A673 (cell line): ENCODE data around the gene CALML4. TPM values are rescaled to one million over a fixed set of nuclear protein-coding genes. Genes with fewer than 3 reads are reported as not detected.
A peak's percentile ranks its signal among the peaks of the same experiment; 100 is the strongest.

ENCODE experiments used
- BruUV-seq: library from RNA; stranded (reverse); fragments of 400-500 nt; replicated peaks from 2 replicates; lab custom pipeline; 2021; lab: Mats Ljungman, UMichigan
- CTCF ChIA-PET: fragments of 300-600 bp; sonication (Branson Sonifier 250); formaldehyde crosslinking; loops from one replicate; lab custom pipeline; 2022; ENCODE audit warnings: antibody characterized with exemption; lab: Charles Lee
- POLR2A ChIA-PET: fragments of 300-600 bp; sonication (Branson Sonifier 250); formaldehyde crosslinking; loops from one replicate; lab custom pipeline; 2022; ENCODE audit warnings: antibody characterized with exemption; ENCODE audit not compliant: low non-redundant PET; lab: Charles Lee
- DNase-seq: peaks from one replicate; pipeline ENCODE4 v3.0.0-alpha.2; 2015; ENCODE audit warnings: low spot score
- H3K27ac ChIP-seq: fragments of 200-600 bp; sonication (generic); 2 replicates; pipeline ENCODE4 v1.5.1; 2016; ENCODE audit warnings: mixed run types, low read depth, mild to moderate bottlenecking, mixed read lengths, antibody characterized with exemption, low read length; ENCODE audit not compliant: poor library complexity, severe bottlenecking
- H3K27me3 ChIP-seq: fragments of 200-600 bp; sonication (generic); replicated peaks from 2 replicates; pipeline ENCODE4 v1.6.1; 2017; ENCODE audit warnings: mixed run types, low read depth, mild to moderate bottlenecking, mixed read lengths, antibody characterized with exemption, low read length; ENCODE audit not compliant: insufficient read depth, poor library complexity
- H3K36me3 ChIP-seq: fragments of 200-600 bp; sonication (generic); 2 replicates; pipeline ENCODE4 v1.6.1; 2016; ENCODE audit warnings: mixed run types, mild to moderate bottlenecking, mixed read lengths, antibody characterized with exemption, low read length; ENCODE audit not compliant: insufficient read depth, poor library complexity, severe bottlenecking
- H3K4me1 ChIP-seq: fragments of 200-600 bp; sonication (generic); 2 replicates; pipeline ENCODE4 v1.6.1; 2017; ENCODE audit warnings: mixed run types, mild to moderate bottlenecking, mixed read lengths, antibody characterized with exemption, low read length; ENCODE audit not compliant: insufficient read depth, poor library complexity, severe bottlenecking
- H3K4me3 ChIP-seq: fragments of 200-600 bp; sonication (generic); 2 replicates; pipeline ENCODE4 v1.5.1; 2016; ENCODE audit warnings: low read depth, mixed run types, mild to moderate bottlenecking, mixed read lengths, low read length; ENCODE audit not compliant: poor library complexity, severe bottlenecking
- H3K9me3 ChIP-seq: fragments of 200-600 bp; sonication (generic); 2 replicates; pipeline ENCODE4 v1.6.1; 2016; ENCODE audit warnings: mixed run types, low read depth, mild to moderate bottlenecking, mixed read lengths, antibody characterized with exemption, low read length; ENCODE audit not compliant: poor library complexity, severe bottlenecking
- EZH2 ChIP-seq: fragments of 200-600 bp; sonication (generic); IDR thresholded peaks from 2 replicates; pipeline ENCODE4 v1.6.1; 2017; ENCODE audit warnings: borderline replicate concordance, low read depth, mild to moderate bottlenecking, mixed read lengths, antibody characterized with exemption, low read length; ENCODE audit not compliant: poor library complexity, severe bottlenecking
- intact Hi-C: fragments of 100-400 bp; cut with micrococcal nuclease; formaldehyde crosslinking; loops from one replicate; pipeline ENCODE4 v1.10.0; 2022; ENCODE audit not compliant: unreplicated experiment
- total RNA-seq: library from RNA; stranded (reverse); gene quantifications from 2 replicates; pipeline ENCODE4 v1.2.3, GENCODE V29; 2021
- TF ChIP-seq, protein P1 (sequence below): fragments of 300-800, 200-600 bp; sonication (generic); conservative IDR thresholded peaks from 2 replicates; pipeline ENCODE4 v1.5.1; 2017; ENCODE audit warnings: low read depth, mild to moderate bottlenecking, antibody characterized with exemption, low read length, moderate library complexity, mixed read lengths

The CALML4 gene
- total RNA-seq, 1 experiment from 2014 or later = 9.1 TPM

DNA sequence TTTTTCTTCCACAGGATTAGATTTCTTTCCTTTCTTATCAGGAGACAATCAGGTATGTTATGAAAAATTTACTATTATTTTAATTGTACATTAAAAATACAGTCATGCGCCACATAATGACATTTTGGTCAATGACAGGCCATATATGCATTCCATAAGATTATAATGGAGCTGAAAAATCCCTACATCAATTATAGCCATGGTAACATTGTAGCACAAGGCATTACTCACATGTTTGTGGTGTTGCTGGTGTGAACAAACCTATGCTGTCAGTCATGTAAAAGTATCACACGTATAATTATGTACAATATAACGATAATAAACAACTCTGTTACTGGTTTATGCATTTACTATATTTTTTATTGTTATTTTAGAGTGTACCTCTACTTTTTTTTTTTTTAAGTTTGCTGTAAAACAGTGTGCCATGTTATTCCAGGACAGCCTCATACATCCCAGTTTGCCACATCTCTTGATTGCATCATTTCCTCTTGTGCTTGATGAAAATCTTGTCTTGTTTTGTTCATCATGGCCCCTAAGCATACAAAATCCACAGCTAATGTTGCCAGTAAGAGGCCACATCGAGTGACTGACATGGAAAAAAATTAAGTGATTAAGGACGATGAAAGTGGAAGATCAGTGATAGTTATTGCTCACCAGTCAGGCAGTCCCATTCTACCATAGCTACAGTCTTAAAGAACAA is 21.4 kb downstream of the CALML4 start:
- POLR2A ChIA-PET = no interaction called here

DNA sequence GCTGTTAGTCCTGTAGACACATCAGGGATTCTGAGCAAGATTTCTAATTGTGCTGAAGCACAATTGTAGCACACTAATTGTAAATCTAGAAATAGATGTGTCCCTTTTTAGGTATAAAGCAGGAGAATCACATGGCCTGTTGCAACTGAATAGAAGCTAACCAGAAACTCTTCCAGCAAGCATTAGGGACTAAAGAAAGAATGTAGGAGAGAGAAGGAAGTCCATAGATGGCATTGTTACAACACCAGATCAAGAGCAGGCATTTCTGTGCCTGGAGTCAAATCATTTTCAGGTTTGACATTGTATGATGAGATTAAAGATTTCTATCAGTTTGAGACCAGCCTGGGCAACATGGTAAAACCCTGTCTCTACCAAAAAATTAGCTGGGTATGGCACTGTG is 27.4 kb downstream of the CALML4 start:
- Histone ChIP-seq H3K9me3 (no peaks in the 10 kb centered on the region), H3K36me3 (peaks cover 18% of the 10 kb centered on the region), H3K4me3 (no peak overlapping the region), H3K27ac (no peak overlapping the region), H3K4me1 (no peaks in the 10 kb centered on the region), H3K27me3 (no peaks in the 10 kb centered on the region)
- no peak for TF ChIP-seq EZH2
- TF ChIP-seq, protein P1, sequence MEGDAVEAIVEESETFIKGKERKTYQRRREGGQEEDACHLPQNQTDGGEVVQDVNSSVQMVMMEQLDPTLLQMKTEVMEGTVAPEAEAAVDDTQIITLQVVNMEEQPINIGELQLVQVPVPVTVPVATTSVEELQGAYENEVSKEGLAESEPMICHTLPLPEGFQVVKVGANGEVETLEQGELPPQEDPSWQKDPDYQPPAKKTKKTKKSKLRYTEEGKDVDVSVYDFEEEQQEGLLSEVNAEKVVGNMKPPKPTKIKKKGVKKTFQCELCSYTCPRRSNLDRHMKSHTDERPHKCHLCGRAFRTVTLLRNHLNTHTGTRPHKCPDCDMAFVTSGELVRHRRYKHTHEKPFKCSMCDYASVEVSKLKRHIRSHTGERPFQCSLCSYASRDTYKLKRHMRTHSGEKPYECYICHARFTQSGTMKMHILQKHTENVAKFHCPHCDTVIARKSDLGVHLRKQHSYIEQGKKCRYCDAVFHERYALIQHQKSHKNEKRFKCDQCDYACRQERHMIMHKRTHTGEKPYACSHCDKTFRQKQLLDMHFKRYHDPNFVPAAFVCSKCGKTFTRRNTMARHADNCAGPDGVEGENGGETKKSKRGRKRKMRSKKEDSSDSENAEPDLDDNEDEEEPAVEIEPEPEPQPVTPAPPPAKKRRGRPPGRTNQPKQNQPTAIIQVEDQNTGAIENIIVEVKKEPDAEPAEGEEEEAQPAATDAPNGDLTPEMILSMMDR = no peak
- DNase-seq = no peak
- no TSS peak for BruUV-seq
- intact Hi-C loops = no loop called here
- ChIA-PET CTCF (no interaction called here), POLR2A (no interaction called here)

More for the DNA sequence above, 21.4 kb downstream of the CALML4 start:
- CTCF ChIA-PET = no interaction called here
- H3K36me3 ChIP-seq = peaks cover 23% of the 10 kb centered on the region
- peak overlapping the region; percentile 42 for H3K27ac ChIP-seq
- no peak overlapping the region for H3K4me3 ChIP-seq
- no peaks in the 10 kb centered on the region for H3K27me3 ChIP-seq
- TF ChIP-seq, protein P1 = no peak
- TF ChIP-seq EZH2 = no peak
- H3K9me3 ChIP-seq = no peaks in the 10 kb centered on the region
- peak; percentile 25 for DNase-seq
- H3K4me1 ChIP-seq = peaks cover 19% of the 10 kb centered on the region
- intact Hi-C loops = no loop called here
- BruUV-seq = no TSS peak

DNA sequence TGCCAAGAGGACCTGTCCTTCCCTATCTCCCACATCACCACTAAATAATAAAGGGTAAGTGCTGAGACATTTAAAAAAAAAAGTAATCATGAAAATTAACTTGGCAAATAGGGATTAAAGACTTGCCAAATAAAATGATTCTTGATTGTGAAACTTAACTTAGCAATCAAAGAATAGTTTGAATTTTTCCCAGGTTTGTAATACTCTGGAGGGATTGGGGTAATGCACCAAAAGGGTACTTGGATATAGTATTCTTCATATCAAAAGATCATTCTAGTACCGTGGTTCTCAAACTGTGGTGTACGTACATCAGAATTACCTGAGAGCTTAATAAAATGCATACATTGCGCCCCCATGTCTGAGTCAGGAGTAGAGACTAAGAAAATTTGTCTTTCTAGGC is 28.5 kb downstream of the CALML4 start:
- no peaks in the 10 kb centered on the region for H3K9me3 ChIP-seq
- H3K4me3 ChIP-seq = no peak overlapping the region
- no peaks in the 10 kb centered on the region for H3K27me3 ChIP-seq
- no peak for DNase-seq
- intact Hi-C loops = no loop called here
- ChIA-PET POLR2A (no interaction called here), CTCF (no interaction called here)
- TF ChIP-seq, protein P1 = no peak
- TF ChIP-seq EZH2 = no peak
- H3K27ac ChIP-seq = no peak overlapping the region
- BruUV-seq = no TSS peak
- H3K36me3 ChIP-seq = peaks cover 18% of the 10 kb centered on the region
- H3K4me1 ChIP-seq = no peaks in the 10 kb centered on the region
